Measurements from ENCODE around the gene C17orf58.
"Not testable (repeated sequence)": the region's sequence is repeated elsewhere in the genome, so short reads cannot be mapped to it uniquely, and the experiment has no call there.

- TF ChIP-seq POLR2A (IDR thresholded peaks at IDR 0.05; ENCODE audit: low read length); GATA1 (IDR thresholded peaks at IDR 0.05; ENCODE audit: low read depth, low read length): not testable (repeated sequence)
These were observed 22.2 kb upstream of the C17orf58 start for GRCh38 chr17:68018493-68018892.

All from erythroblast (primary cell).